GM18498 (cell line): ENCODE data around the gene MACROD2.
A peak's percentile ranks its signal among the peaks of the same experiment; 100 is the strongest.

Source experiments
- ATAC-seq: cut with Tn5 transposase; IDR thresholded peaks from one replicate; pipeline ENCODE4 v1.9.1; 2021; ENCODE audit warnings: mild to moderate bottlenecking, moderate library complexity; ENCODE audit not compliant: unreplicated experiment

MACROD2 gene

DNA sequence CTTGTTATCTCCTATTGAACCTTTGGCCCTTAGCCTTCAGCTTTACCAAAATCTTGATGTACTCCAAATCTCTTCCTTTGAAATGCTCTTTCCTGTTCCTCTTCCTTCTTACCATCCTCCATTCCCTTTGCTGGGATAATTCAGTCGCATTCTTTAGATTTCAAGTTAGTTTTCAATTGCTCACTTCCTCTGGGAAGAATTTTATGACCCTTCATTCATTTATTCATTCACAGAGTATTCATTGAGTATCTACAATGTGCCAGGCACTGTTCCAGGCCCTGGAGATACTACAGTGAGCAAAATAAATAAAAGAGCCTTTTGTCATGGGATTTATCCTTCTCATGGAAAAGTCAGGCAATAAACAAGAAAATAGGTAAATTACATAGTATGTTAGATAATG is 890.3 kb downstream of the MACROD2 start:
- ATAC-seq: no peak

DNA sequence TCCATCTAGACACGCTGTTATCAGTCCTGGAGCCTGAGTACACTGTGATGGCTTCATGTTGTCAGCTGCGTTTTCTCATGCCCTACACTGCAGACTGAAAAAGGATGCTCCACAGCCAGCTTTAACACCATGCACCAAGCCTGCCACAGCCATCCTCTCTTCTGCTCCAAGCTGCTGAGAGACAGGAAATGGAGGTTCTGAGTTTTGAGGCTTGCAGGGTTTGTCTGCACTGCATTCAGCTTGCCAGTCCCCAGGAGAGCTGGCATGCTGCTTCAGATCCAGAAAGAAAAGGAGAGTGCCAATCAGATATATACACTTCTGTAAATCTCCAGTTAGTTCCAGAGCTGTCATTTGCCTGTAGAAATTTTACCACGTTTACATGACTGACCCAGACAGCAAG is 892.8 kb downstream of the MACROD2 start:
- no peak for ATAC-seq

DNA sequence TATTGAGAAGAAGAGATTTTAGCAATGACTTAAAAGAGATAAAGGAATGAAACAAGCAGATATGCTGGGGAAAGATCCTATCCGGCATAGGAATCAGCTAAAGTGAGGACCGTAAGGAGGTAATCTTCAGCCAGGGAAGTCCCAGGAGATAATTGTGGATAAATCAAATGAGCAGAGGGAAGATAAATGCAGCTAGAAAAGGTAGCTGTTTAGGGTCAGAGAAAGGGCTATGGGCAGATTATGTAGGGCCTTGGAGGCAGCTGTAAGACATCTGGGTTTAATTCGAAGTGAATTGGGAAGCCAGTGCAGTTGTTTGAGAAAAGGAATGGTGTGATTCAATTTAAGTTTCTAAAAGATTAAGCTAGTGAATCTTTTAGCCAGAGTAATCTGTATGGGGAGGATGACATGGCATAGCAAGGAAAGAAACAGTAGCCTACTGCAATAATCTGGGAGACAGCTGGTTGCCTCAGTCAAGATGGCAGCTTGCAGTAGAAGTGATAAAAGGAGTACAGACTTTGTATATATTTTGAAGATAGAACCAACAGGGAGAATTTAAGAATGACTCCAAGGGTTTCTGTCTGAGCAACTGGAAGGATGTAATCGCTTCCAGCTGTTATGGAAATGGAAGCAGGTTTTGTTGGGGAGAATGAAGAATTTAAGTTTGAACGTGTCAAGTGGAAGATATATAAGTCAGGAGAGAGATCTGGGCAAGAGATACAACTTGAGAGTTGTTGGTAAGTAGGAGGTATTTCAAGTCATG is 894.4 kb downstream of the MACROD2 start:
- no peak for ATAC-seq

GRCh38 chr20:14890713-14891112 is 895.4 kb downstream of the MACROD2 start:
- no peak for ATAC-seq

DNA sequence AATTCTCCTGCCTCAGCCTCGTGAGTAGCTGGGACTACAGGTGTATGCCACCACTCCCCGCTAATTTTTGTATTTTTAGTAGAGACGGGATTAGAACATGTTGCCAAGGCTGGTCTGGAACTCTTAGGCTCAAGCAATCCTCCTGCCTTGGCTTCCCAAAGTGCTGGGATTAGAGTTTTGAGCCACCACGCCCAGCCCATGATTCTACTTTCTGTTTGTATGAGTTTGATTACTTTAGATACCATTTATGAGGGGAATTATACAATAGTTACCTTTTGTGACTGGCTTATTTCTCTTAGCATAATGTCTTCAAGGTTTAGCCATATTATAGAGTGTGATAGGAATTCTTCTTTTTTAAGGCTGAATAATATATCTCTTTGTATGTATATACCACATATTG is 897.5 kb downstream of the MACROD2 start:
- ATAC-seq: no peak

DNA sequence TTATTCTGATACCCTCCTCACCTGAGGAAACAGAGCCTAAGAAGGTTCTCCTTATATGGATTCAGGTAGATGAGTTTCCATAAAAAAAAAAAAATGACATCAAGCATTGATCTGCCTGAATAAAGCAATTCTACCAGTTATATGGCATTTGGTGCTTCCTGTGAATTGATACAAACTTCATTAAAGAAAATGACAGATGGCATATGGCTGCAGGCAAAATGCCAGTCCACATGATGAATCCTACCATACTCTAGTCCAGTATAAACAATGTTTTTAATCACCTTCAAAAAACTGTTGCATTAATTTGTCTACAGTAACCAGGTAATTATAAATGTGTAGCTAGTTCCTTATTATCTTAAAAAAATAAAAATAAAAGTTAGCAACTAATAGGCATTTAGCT is 901.3 kb downstream of the MACROD2 start:
- no peak for ATAC-seq

DNA sequence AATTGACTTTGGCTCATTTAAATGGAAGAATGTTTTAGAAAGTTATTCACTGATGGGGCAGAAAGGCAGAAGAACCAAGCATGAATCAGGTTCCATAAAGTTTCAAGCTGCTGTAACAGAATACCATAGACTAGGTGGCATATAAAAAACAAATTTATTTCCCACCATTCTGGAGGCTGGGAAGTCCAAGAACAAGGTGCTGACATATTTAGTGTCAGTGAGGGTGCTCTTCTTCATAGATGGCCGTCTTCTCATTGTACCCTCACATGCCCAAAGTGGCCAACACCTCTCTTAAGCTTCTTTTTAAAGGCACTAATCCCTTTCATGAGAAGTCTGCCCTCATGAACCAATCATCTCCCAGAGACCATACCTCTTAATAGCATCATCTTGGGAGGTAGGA is 902.3 kb downstream of the MACROD2 start:
- no peak for ATAC-seq

- ATAC-seq: peak; percentile 97
Observed at GRCh38 chr20:14902432-14903089, 907.2 kb downstream of the MACROD2 start.

- ATAC-seq: no peak
Observed at GRCh38 chr20:14906908-14907434, 911.7 kb downstream of the MACROD2 start.

- ATAC-seq: no peak
Observed at GRCh38 chr20:14910126-14910525, 914.8 kb downstream of the MACROD2 start.

- ATAC-seq: no peak
Observed at GRCh38 chr20:14913896-14914620, 918.7 kb downstream of the MACROD2 start.

DNA sequence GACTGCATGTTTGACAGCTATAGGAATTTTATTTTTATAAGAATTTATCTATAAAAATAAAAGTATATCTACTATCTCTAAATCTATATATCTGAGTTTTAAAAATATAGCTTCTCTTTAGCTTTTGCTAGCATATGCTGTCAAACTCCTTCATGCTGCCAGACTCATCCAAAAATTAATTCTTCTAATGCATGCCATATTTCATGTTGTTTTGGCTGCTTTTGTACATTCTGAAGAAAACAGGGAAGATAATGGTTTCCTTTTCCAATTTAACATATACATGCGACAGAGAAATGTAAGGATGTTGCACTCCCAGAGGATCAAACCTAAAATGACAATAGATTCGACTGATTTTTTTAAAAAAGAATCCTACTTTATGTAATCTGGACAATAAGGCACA is 919.3 kb downstream of the MACROD2 start:
- no peak for ATAC-seq

DNA sequence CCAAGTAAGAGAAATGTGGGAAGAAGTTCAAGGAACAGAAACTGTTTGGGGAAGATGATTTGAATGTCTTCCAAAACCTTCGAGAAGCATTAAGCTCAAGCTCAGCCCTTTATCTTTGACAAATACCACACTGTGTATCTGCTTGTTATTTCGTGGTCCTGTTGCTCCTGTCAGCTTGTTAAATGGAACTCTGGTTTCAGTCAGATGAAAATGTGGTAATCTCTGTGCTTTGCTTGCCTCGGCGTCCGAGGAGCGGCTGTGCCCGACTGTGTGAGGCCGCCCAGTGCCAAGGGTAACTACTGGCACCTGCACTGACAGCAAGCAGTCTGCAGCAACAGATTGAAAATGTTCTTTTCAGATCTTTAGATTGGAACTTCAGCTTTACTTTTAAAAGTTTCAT is 920.0 kb downstream of the MACROD2 start:
- no peak for ATAC-seq

GRCh38 chr20:14916360-14916920 is 921.1 kb downstream of the MACROD2 start:
- no peak for ATAC-seq

GRCh38 chr20:14918281-14918680 is 923.0 kb downstream of the MACROD2 start:
- ATAC-seq: no peak

- no peak for ATAC-seq
Observed at GRCh38 chr20:14918976-14919375, 923.7 kb downstream of the MACROD2 start.

- ATAC-seq: no peak
Observed at GRCh38 chr20:14919501-14920081, 924.3 kb downstream of the MACROD2 start.

DNA sequence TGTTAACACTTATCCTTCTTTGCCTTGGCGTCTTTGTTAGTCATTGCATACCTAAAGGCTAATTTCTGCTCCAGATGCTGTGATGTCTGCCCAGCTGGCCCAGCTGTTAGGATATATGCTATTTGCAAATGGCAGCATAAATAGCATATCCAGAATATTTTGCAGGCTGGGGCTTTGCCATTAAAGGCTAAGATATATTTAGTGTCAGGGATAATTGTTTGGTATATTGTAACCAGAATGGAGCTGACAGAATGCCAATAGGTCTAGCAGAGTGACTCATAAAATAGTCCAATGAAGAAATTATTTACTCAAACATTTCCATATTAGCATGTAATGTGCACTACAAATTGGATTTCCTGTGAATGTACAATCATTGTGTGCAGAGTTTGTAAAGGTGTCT is 926.2 kb downstream of the MACROD2 start:
- no peak for ATAC-seq

- no peak for ATAC-seq
Observed at GRCh38 chr20:14922503-14923267, 927.4 kb downstream of the MACROD2 start.

- ATAC-seq: no peak
Observed at GRCh38 chr20:14924433-14924832, 929.1 kb downstream of the MACROD2 start.
